ENCODE data around the gene PCDH9.

Gene PCDH9

DNA sequence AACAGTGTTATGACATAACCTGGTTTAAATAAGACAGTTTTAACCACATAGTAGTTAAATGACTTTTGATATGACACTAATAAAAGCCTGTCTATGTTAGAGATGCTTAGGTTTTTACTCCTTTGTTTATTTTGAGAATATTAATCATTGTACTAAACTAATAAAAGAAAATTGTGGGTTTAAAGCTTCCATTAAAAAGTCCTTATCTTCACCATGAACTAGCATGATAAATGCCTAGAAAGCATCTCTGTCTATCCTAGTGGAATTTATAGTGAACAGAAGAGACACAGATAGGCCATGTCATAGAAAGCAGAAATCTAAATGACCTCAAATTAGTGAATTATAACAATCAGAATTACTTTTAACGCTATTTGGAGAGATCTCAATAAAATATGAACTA lies 255.2 kb downstream of the PCDH9 start:
- H3K4me1 ChIP-seq (ENCODE audit: control insufficient read depth, insufficient read depth, low read length) = peaks cover 11% of the 10 kb centered on the region
- H3K27ac ChIP-seq (ENCODE audit: low read depth, low read length) = no peak overlapping the region
- no peak overlapping the region for H3K4me3 ChIP-seq (ENCODE audit: low read depth, low read length)
- H3K27me3 ChIP-seq (ENCODE audit: control insufficient read depth, insufficient read depth, low read length) = no peaks in the 10 kb centered on the region
- no peaks in the 10 kb centered on the region for H3K9me3 ChIP-seq (ENCODE audit: control insufficient read depth, insufficient read depth, low read length)
- no peaks in the 10 kb centered on the region for H3K36me3 ChIP-seq (ENCODE audit: control insufficient read depth, insufficient read depth, low read length)
- H3K9ac ChIP-seq (ENCODE audit: low read depth, low read length) = no peak overlapping the region

DNA sequence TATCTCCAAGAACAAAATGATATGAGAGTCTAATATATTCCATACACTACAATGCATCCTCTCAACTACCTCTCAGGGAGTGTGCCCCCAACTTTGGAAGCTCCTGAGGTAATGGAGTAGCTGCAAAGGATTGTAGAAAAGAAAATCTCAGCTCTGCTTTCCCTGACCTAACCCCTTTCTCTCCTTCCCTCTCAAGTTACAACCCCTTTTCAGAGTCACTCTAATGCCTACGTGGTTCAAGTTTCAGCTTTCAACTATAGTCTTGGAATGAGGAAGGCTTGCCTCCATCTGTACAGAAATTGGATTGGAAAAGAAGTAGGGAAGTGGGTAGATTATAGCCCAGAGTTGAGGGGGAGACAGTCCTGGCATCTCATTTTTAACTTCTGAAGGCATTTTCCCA lies 256.0 kb downstream of the PCDH9 start:
- Histone ChIP-seq H3K36me3 (ENCODE audit: control insufficient read depth, insufficient read depth, low read length) (no peaks in the 10 kb centered on the region), H3K9me3 (ENCODE audit: control insufficient read depth, insufficient read depth, low read length) (no peaks in the 10 kb centered on the region), H3K4me3 (ENCODE audit: low read depth, low read length) (no peak overlapping the region), H3K4me1 (ENCODE audit: control insufficient read depth, insufficient read depth, low read length) (peaks cover 11% of the 10 kb centered on the region), H3K27me3 (ENCODE audit: control insufficient read depth, insufficient read depth, low read length) (no peaks in the 10 kb centered on the region), H3K9ac (ENCODE audit: low read depth, low read length) (no peak overlapping the region), H3K27ac (ENCODE audit: low read depth, low read length) (no peak overlapping the region)

- H3K4me1 ChIP-seq (ENCODE audit: control insufficient read depth, insufficient read depth, low read length) = peaks cover 11% of the 10 kb centered on the region
- no peak overlapping the region for H3K27ac ChIP-seq (ENCODE audit: low read depth, low read length)
- no peak overlapping the region for H3K9ac ChIP-seq (ENCODE audit: low read depth, low read length)
- H3K36me3 ChIP-seq (ENCODE audit: control insufficient read depth, insufficient read depth, low read length) = no peaks in the 10 kb centered on the region
- H3K9me3 ChIP-seq (ENCODE audit: control insufficient read depth, insufficient read depth, low read length) = no peaks in the 10 kb centered on the region
- no peaks in the 10 kb centered on the region for H3K27me3 ChIP-seq (ENCODE audit: control insufficient read depth, insufficient read depth, low read length)
- no peak overlapping the region for H3K4me3 ChIP-seq (ENCODE audit: low read depth, low read length)
These were observed 257.5 kb downstream of the PCDH9 start for GRCh38 chr13:66972659-66973058.

- Histone ChIP-seq H3K9me3 (ENCODE audit: control insufficient read depth, insufficient read depth, low read length) (no peaks in the 10 kb centered on the region), H3K27ac (ENCODE audit: low read depth, low read length) (no peak overlapping the region), H3K4me3 (ENCODE audit: low read depth, low read length) (no peak overlapping the region), H3K9ac (ENCODE audit: low read depth, low read length) (no peak overlapping the region), H3K4me1 (ENCODE audit: control insufficient read depth, insufficient read depth, low read length) (peaks cover 11% of the 10 kb centered on the region), H3K27me3 (ENCODE audit: control insufficient read depth, insufficient read depth, low read length) (no peaks in the 10 kb centered on the region), H3K36me3 (ENCODE audit: control insufficient read depth, insufficient read depth, low read length) (no peaks in the 10 kb centered on the region)
These were observed 259.1 kb downstream of the PCDH9 start for GRCh38 chr13:66971004-66971403.

- Histone ChIP-seq H3K27me3 (ENCODE audit: control insufficient read depth, insufficient read depth, low read length) (no peaks in the 10 kb centered on the region), H3K27ac (ENCODE audit: low read depth, low read length) (no peak overlapping the region), H3K36me3 (ENCODE audit: control insufficient read depth, insufficient read depth, low read length) (no peaks in the 10 kb centered on the region), H3K9me3 (ENCODE audit: control insufficient read depth, insufficient read depth, low read length) (no peaks in the 10 kb centered on the region), H3K9ac (ENCODE audit: low read depth, low read length) (no peak overlapping the region), H3K4me3 (ENCODE audit: low read depth, low read length) (no peak overlapping the region), H3K4me1 (ENCODE audit: control insufficient read depth, insufficient read depth, low read length) (peaks cover 9% of the 10 kb centered on the region)
These were observed 260.8 kb downstream of the PCDH9 start for GRCh38 chr13:66969291-66969690.

GRCh38 chr13:66967811-66968597 lies 262.1 kb downstream of the PCDH9 start:
- no peaks in the 10 kb centered on the region for H3K36me3 ChIP-seq (ENCODE audit: control insufficient read depth, insufficient read depth, low read length)
- H3K4me1 ChIP-seq (ENCODE audit: control insufficient read depth, insufficient read depth, low read length) = no peaks in the 10 kb centered on the region
- no peak overlapping the region for H3K9ac ChIP-seq (ENCODE audit: low read depth, low read length)
- no peaks in the 10 kb centered on the region for H3K27me3 ChIP-seq (ENCODE audit: control insufficient read depth, insufficient read depth, low read length)
- H3K9me3 ChIP-seq (ENCODE audit: control insufficient read depth, insufficient read depth, low read length) = no peaks in the 10 kb centered on the region
- no peak overlapping the region for H3K27ac ChIP-seq (ENCODE audit: low read depth, low read length)
- H3K4me3 ChIP-seq (ENCODE audit: low read depth, low read length) = no peak overlapping the region

DNA sequence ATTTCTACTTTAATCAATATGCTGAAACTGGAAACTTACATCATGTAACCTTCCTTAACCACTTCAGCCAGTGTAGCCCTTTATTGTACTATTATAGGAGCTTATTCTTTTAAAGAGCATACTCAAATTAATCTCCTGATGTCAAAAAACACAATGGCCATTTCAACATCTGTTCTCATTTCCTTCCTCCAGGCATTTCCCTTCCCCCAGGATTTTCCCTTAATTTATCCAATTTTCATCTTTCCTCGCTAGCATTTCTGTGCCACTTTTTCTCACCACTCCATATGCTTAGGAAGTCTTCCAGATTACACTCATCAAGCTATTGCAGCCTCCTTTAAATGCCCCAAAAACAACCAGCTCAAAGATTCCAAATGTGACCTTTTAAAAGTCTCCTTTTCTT lies 265.0 kb downstream of the PCDH9 start:
- no peak overlapping the region for H3K9ac ChIP-seq (ENCODE audit: low read depth, low read length)
- no peaks in the 10 kb centered on the region for H3K27me3 ChIP-seq (ENCODE audit: control insufficient read depth, insufficient read depth, low read length)
- no peaks in the 10 kb centered on the region for H3K4me1 ChIP-seq (ENCODE audit: control insufficient read depth, insufficient read depth, low read length)
- H3K9me3 ChIP-seq (ENCODE audit: control insufficient read depth, insufficient read depth, low read length) = no peaks in the 10 kb centered on the region
- no peaks in the 10 kb centered on the region for H3K36me3 ChIP-seq (ENCODE audit: control insufficient read depth, insufficient read depth, low read length)
- H3K27ac ChIP-seq (ENCODE audit: low read depth, low read length) = no peak overlapping the region
- no peak overlapping the region for H3K4me3 ChIP-seq (ENCODE audit: low read depth, low read length)

- no peak overlapping the region for H3K4me3 ChIP-seq (ENCODE audit: low read depth, low read length)
- H3K9ac ChIP-seq (ENCODE audit: low read depth, low read length) = no peak overlapping the region
- no peaks in the 10 kb centered on the region for H3K4me1 ChIP-seq (ENCODE audit: control insufficient read depth, insufficient read depth, low read length)
- H3K36me3 ChIP-seq (ENCODE audit: control insufficient read depth, insufficient read depth, low read length) = no peaks in the 10 kb centered on the region
- H3K9me3 ChIP-seq (ENCODE audit: control insufficient read depth, insufficient read depth, low read length) = no peaks in the 10 kb centered on the region
- no peaks in the 10 kb centered on the region for H3K27me3 ChIP-seq (ENCODE audit: control insufficient read depth, insufficient read depth, low read length)
- H3K27ac ChIP-seq (ENCODE audit: low read depth, low read length) = no peak overlapping the region
These were observed 267.2 kb downstream of the PCDH9 start for GRCh38 chr13:66962953-66963352.

GRCh38 chr13:66958611-66959010 lies 271.5 kb downstream of the PCDH9 start:
- no peaks in the 10 kb centered on the region; the same call in 1 of the 2 replicates for H3K4me1 ChIP-seq (ENCODE audit: control insufficient read depth, insufficient read depth, low read length)
- no peak overlapping the region for H3K9ac ChIP-seq (ENCODE audit: low read depth, low read length)
- H3K36me3 ChIP-seq (ENCODE audit: control insufficient read depth, insufficient read depth, low read length) = no peaks in the 10 kb centered on the region
- no peaks in the 10 kb centered on the region for H3K27me3 ChIP-seq (ENCODE audit: control insufficient read depth, insufficient read depth, low read length)
- H3K9me3 ChIP-seq (ENCODE audit: control insufficient read depth, insufficient read depth, low read length) = no peaks in the 10 kb centered on the region
- H3K27ac ChIP-seq (ENCODE audit: low read depth, low read length) = no peak overlapping the region
- no peak overlapping the region for H3K4me3 ChIP-seq (ENCODE audit: low read depth, low read length)

DNA sequence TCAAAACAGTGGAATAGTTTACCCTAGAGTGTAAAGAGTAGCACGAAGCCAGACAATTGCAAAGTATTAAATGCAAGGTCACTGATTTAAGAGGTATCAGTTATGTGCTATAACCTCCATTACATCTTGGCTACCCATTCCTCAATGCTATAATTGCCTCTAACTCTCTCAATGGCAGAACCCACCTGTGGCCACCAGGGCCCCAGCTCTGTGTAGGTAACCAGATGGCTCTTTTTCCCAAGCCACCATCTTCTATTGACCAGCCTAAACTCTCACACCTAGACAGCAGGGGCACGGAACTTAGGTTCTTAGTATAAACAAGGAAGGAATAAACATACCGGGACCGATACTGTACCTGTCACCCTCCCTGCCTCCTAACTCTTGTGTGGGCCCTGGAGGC lies 277.6 kb downstream of the PCDH9 start:
- Histone ChIP-seq H3K4me1 (ENCODE audit: control insufficient read depth, insufficient read depth, low read length) (peaks cover 48% of the 10 kb centered on the region), H3K27ac (ENCODE audit: low read depth, low read length) (no peak overlapping the region), H3K9ac (ENCODE audit: low read depth, low read length) (no peak overlapping the region), H3K27me3 (ENCODE audit: control insufficient read depth, insufficient read depth, low read length) (no peaks in the 10 kb centered on the region), H3K9me3 (ENCODE audit: control insufficient read depth, insufficient read depth, low read length) (no peaks in the 10 kb centered on the region), H3K36me3 (ENCODE audit: control insufficient read depth, insufficient read depth, low read length) (no peaks in the 10 kb centered on the region), H3K4me3 (ENCODE audit: low read depth, low read length) (no peak overlapping the region)

DNA sequence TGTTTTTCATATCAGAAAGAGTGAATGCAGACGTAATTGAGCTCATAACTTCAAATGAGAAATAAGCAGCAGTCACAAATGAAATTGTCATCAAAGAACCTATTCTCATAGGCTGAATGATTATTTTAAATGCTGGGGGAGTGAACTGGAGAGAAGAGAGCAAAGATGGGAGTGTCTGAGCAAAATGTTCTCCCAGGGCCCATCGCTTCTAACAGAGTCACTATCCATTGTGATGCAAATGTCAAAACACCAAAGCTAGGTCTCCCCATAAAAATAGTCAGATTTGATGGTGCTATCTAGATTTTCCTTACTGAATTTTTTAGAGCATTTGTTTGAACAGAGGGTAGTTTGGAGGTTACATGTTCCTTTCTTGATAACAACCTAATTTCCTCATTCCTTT lies 278.7 kb downstream of the PCDH9 start:
- peaks cover 48% of the 10 kb centered on the region for H3K4me1 ChIP-seq (ENCODE audit: control insufficient read depth, insufficient read depth, low read length)
- peak overlapping the region; percentile 58 for H3K27ac ChIP-seq (ENCODE audit: low read depth, low read length)
- H3K9me3 ChIP-seq (ENCODE audit: control insufficient read depth, insufficient read depth, low read length) = no peaks in the 10 kb centered on the region
- H3K27me3 ChIP-seq (ENCODE audit: control insufficient read depth, insufficient read depth, low read length) = no peaks in the 10 kb centered on the region
- no peaks in the 10 kb centered on the region for H3K36me3 ChIP-seq (ENCODE audit: control insufficient read depth, insufficient read depth, low read length)
- no peak overlapping the region for H3K4me3 ChIP-seq (ENCODE audit: low read depth, low read length)
- H3K9ac ChIP-seq (ENCODE audit: low read depth, low read length) = no peak overlapping the region
